Prostate gland (tissue), 2 donors: ENCODE measurements around the gene PTBP3.

Experiments
- CTCF ChIP-seq, 4 experiments: fragments of 200-600 bp in 2 of 4; fragments of 450-650 bp in 2 of 4; sonication (generic) in 2 of 4; IDR thresholded peaks; 1 replicate in 3 of 4; 2 replicates in 1 of 4; pipeline ENCODE4 v1.5.1; 2016 to 2019; ENCODE audit warnings: antibody characterized with exemption in 4 of 4, mild to moderate bottlenecking in 2 of 4, moderate library complexity in 2 of 4
- POLR2A ChIP-seq: fragments of 450-650 bp; IDR thresholded peaks from one replicate; pipeline ENCODE4 v1.6.1; 2016; ENCODE audit warnings: antibody characterized with exemption, mild to moderate bottlenecking
- POLR2AphosphoS5 ChIP-seq: sonication (generic); formaldehyde crosslinking; IDR thresholded peaks from one replicate; pipeline ENCODE4 v1.6.1; 2017; ENCODE audit warnings: antibody characterized with exemption

- TF ChIP-seq CTCF (IDR thresholded peaks at IDR 0.05) (no peak), POLR2A (no peak), POLR2AphosphoS5 (no peak)
Observed at GRCh38 chr9:112173489-112174221, 159.8 kb downstream of the PTBP3 start.
